Neural cell (in vitro differentiated cells): ENCODE data around the gene LVRN.

ENCODE experiments used
- CTCF ChIP-seq: fragments of 450-650 bp; IDR thresholded peaks from 2 replicates; pipeline ENCODE4 v1.5.1; 2014; ENCODE audit warnings: antibody characterized with exemption, mild to moderate bottlenecking, moderate library complexity; ENCODE audit not compliant: poor library complexity, severe bottlenecking
- EP300 ChIP-seq: fragments of 450-650 bp; conservative IDR thresholded peaks from 2 replicates; pipeline ENCODE4 v1.6.1; 2014; ENCODE audit warnings: antibody characterized with exemption, mild to moderate bottlenecking, moderate library complexity; ENCODE audit not compliant: poor library complexity, severe bottlenecking
- EZH2 ChIP-seq: fragments of 200-600, 300-800 bp; shearing (Covaris generic), sonication (generic); IDR thresholded peaks from 2 replicates; pipeline ENCODE4 v1.6.1; 2014; ENCODE audit warnings: antibody characterized with exemption, low read length, borderline replicate concordance, mild to moderate bottlenecking; ENCODE audit not compliant: insufficient read depth, poor library complexity, severe bottlenecking
- RAD21 ChIP-seq: fragments of 450-650 bp; conservative IDR thresholded peaks from 2 replicates; pipeline ENCODE4 v1.6.1; 2014; ENCODE audit warnings: antibody characterized with exemption, mild to moderate bottlenecking, moderate library complexity
- SMC3 ChIP-seq: fragments of 450-650 bp; conservative IDR thresholded peaks from 2 replicates; pipeline ENCODE4 v1.6.1; 2014; ENCODE audit warnings: antibody characterized with exemption, mild to moderate bottlenecking, moderate library complexity; ENCODE audit not compliant: poor library complexity

DNA sequence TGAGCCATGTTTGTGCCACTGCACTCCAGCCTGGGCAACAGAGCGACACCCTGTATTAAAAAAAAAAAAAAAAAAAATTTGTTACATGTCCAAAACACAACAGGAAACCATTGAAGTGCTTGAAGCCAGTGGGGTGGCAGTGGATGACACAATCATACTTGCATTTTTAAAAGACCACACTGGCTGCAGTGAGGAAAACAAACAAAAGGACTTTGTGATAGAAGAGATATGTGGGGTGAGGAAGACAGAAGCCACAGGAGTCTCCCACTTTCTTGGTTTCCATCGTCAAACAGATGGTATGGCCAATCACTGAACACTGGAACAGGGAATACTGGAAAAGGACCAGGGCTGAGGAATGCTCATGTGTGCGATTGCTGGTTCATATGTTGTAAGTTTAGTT is 101.7 kb downstream of the LVRN start:
- TF ChIP-seq EP300 (no peak), CTCF (no peak), SMC3 (no peak), EZH2 (no peak), RAD21 (no peak)
